ENCODE data around the gene TMEM218. TPM values are rescaled to one million over a fixed set of nuclear protein-coding genes. Genes with fewer than 3 reads are reported as not detected.

The TMEM218 gene
- total RNA-seq, 1 donor = 27.2 TPM

DNA sequence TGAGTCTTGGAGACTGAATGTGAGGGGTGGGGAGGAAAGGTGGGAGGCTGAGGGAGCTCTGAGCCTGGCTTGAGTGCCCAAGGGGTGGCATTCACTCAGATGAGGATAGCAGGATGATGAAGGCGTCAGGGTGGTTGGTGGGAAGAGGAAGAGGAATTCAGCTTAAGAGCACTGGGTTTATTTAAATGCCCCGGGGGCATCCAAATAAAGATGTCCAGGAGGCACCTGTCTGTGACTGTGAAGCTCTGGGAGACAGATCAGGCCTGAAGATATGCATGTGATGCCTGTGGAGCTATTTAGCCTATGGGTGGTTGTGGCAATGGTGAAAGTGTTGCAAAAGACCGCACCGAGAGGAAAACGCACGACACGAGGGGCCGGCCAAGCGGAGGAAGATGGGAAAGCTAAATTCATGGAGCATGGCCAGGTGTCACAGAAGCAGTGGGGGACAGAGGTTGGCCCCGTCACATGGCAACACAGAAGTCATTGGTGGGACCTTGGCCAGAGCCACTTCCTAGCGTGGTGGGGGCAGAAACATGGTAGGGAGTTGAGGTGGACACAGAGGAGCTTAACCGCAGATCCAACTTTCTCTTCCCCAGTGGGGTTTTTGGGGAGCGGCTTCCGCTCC, 32.8 kb downstream of the TMEM218 start:
- no peak overlapping the region for H3K4me3 ChIP-seq (ENCODE audit: low read depth, low read length)
- no peak for DNase-seq (ENCODE audit: low read depth)
- no peak for TF ChIP-seq CTCF (IDR thresholded peaks at IDR 0.05; ENCODE audit: insufficient read depth, low read depth, low read length)

- DNase-seq (ENCODE audit: low read depth) = no peak
- H3K4me3 ChIP-seq (ENCODE audit: low read depth, low read length) = no peak overlapping the region
- no peak for TF ChIP-seq CTCF (IDR thresholded peaks at IDR 0.05; ENCODE audit: insufficient read depth, low read depth, low read length)
These were observed 33.4 kb downstream of the TMEM218 start for GRCh38 chr11:125078016-125078415.

DNA sequence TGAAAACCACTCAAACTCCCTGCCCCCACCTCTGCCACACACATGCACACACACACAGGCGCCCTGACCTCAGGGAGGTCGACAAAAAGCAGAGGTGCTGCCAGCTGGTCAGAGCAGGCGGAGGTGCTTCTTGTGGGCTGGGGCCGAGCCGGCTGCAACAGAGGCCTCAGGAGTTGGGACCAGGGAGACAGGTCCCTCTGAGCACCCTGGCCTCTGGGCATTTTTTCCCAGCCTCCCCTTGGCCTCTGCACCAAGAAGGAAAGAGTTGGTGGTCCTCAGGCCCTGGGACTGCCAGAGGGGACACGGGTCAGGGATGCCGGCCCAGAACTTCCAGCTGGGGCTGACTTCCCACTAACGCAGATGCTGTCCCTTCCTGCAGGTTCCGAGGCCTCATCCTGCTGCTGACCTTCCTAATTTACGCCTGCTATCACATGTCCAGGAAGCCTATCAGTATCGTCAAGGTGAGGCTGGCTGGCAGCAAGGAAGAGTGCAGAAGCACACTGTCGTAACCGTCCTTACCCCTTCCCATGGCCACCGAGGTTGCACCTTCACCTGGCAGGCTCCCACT, 35.0 kb downstream of the TMEM218 start:
- H3K4me3 ChIP-seq (ENCODE audit: low read depth, low read length) = no peak overlapping the region
- no peak for DNase-seq (ENCODE audit: low read depth)
- no peak for TF ChIP-seq CTCF (IDR thresholded peaks at IDR 0.05; ENCODE audit: insufficient read depth, low read depth, low read length)

GRCh38 chr11:125075900-125076317, 35.5 kb downstream of the TMEM218 start:
- DNase-seq (ENCODE audit: low read depth) = no peak
- H3K4me3 ChIP-seq (ENCODE audit: low read depth, low read length) = no peak overlapping the region
- TF ChIP-seq CTCF (IDR thresholded peaks at IDR 0.05; ENCODE audit: insufficient read depth, low read depth, low read length) = no peak

DNA sequence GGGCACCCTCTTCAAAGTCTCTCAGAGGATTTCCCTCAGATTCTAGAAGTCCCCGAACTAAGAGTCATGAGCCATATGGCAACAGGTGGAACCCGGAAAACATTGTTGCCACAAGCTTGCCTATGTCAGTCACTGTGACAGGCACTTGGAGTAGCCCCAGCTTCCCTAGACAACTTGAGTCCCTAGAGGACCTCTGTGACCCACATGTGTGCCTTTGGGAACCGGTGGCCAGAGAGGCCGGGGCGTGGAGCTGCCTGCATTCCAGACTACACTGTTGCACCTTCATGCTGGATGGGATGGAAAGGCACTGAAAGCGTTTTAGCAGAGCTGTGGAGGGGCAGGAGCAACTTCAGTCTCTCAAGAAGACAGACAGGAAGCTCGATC, 36.2 kb downstream of the TMEM218 start:
- no peak for TF ChIP-seq CTCF (IDR thresholded peaks at IDR 0.05; ENCODE audit: insufficient read depth, low read depth, low read length)
- no peak overlapping the region for H3K4me3 ChIP-seq (ENCODE audit: low read depth, low read length)
- DNase-seq (ENCODE audit: low read depth) = no peak

DNA sequence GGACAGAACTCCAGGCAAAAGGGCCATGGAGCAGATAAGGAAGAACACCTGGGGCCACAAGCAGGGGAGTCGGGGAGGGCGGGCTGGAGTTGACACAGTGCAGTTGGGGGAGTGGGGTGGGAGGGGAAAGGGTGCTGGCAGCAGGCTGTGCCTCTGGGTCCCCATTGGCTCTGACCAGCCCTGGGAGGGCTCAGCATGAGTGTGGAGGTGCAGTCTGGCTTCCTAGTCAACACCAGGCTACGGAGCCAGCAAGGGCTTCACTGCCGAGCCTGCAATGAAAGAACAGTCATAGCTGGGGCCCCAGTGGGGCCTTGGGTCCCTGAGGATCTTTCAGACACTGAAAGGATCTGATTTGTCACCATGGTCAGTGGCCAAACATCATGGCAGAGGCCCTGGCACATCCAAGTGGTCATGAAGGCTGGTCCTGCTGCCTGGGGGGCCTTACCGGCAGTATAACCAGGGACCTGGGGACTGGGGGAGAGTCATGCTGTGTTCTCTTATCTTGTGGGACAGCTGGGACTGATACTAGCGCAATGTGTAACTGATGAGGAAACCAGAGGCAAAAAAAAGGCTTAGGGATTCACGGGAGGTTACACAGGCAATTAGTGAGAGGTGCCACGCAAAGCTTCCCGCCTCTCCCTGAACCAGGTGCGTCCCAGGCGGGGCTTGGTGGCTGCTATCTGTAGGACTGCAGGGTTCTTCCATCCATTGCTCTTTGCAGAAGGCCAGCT, 36.8 kb downstream of the TMEM218 start:
- no peak overlapping the region for H3K4me3 ChIP-seq (ENCODE audit: low read depth, low read length)
- no peak for TF ChIP-seq CTCF (IDR thresholded peaks at IDR 0.05; ENCODE audit: insufficient read depth, low read depth, low read length)
- no peak for DNase-seq (ENCODE audit: low read depth)

All from fibroblast of villous mesenchyme (primary cell).